Stimulated activated CD4-positive, alpha-beta T cell treated with anti-CD3 and anti-CD28 coated beads, Interleukin-4, amount 100 ng/mL, for 24 hours (primary cell): ENCODE data around the gene SNRNP35.
"Not testable (repeated sequence)": the region's sequence is repeated elsewhere in the genome, so short reads cannot be mapped to it uniquely, and the experiment has no call there.

ENCODE experiments used
- DNase-seq: peaks from one replicate; pipeline ENCODE4 v3.0.0-alpha.2; 2020

SNRNP35 gene

DNA sequence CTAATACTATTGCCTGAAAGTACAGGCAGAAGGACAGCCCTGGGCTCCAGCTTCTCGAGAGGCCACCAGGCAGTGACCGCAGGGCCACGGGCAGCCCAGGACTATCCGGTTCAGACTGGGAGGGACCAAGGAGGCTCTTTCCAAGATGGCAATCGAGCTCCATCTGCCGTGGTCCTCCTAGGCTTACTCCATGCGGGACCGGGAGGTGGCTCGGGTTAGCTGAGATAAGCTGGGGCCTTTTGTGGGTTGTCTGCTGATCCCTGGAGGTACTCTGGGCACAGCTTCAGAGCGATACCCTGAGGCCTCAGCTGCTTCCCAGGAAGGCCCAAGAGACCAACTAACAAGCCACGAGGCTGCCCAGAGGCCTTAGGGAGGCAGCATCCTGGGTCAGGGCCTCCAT is 33.1 kb downstream of the SNRNP35 start:
- no peak for DNase-seq

DNA sequence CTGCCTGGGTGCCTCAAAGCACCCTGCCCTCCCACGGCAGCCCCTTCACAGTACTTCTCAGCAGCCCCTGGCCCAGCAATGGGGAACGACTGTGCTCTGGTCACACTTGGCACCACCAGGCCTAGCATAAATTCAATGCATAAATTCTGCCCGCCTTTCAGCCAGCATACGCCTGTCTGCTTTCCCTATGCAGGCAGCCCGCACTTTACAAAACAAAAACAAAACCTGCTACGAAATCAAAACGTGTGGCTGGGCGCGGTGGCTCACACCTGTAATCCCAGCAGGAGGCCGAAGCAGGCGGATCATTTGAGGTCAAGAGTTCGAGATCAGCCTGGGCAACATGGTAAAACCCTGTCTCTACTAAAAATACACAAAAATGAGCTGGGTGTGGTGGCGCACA is 33.5 kb downstream of the SNRNP35 start:
- DNase-seq = no peak

- not testable (repeated sequence) for DNase-seq
These were observed 34.5 kb downstream of the SNRNP35 start for GRCh38 chr12:123492339-123493039.

- DNase-seq = no peak
These were observed 36.3 kb downstream of the SNRNP35 start for GRCh38 chr12:123494124-123494851.

GRCh38 chr12:123497065-123497464 is 39.1 kb downstream of the SNRNP35 start:
- no peak for DNase-seq

DNA sequence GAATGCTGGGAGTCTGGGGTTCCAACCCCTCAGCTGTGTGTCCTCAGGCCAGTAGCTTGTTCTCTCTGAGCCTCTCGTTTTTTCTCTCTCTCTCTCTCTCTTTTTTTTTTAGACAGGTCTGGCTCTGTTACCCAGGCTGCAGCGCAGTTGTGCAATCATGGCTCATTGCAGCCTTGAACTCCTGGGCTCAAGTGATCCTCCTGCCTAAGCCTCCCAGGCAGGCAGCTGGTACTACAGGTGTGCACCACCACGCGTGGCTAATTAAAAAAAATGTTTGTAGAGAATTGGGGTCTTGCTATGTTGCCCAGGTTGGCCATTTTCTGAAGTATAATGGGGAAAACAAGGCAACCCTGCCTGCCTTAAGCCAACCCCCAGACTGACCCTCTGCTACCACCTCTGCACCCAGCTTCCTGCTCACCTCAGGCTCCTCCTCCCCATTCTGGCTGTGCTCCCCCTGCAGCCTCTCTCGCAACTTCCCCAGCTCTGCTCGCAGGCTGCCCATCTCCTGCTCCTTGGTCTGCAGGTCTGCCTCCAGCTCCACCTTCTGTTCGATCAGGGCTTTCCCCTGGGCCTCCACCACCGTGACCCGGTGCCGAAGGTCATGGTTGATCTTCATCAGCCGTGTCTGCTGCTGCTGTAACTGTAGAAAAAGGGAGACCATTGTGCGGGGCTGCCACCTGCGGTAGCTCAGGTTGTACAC is 40.3 kb downstream of the SNRNP35 start:
- DNase-seq = no peak

DNA sequence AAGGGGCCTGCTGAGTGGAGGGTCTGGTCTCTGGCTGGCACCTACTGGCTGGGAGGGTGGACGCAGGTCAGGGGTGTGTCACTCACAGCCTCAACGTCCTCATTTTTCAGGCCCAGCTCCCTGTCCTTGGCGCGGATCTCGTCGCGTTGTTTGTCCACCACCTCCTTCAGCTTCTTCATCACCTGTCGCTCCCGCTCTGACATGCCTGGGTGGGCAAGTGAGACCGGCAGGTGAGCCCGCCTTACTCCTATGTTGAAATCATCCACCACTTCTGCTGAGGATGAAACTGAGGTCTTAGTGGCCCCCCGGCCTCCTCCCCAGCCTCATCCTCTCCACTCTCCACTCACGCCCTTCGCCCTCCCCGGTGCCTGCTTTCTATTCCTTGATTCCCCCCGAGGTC is 41.4 kb downstream of the SNRNP35 start:
- no peak for DNase-seq

DNA sequence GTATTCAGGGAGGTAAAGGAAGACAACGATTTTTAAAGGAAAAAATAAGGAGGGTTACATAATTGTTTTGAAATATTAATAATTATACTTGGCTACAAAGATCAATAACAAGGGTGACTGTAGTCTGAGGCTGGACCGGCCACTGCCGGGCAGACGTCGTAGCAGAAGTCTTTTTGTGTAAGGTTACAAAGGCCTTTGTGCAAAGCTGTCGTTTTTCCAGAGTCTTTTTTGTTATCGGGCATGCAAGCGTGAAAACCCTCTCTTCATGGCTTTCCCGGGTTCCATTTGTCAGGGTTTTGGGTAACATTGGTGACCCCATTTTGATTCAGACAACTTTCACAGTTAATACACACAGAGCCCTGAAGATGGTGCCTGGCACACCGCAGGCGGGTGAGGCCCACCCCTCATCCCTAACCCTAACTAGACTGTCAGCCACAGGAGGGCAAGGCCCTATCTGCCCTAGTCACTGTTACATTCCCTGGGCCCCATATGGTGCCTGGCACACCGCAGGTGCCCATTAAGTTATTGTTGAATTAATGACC is 44.3 kb downstream of the SNRNP35 start:
- DNase-seq = no peak

DNA sequence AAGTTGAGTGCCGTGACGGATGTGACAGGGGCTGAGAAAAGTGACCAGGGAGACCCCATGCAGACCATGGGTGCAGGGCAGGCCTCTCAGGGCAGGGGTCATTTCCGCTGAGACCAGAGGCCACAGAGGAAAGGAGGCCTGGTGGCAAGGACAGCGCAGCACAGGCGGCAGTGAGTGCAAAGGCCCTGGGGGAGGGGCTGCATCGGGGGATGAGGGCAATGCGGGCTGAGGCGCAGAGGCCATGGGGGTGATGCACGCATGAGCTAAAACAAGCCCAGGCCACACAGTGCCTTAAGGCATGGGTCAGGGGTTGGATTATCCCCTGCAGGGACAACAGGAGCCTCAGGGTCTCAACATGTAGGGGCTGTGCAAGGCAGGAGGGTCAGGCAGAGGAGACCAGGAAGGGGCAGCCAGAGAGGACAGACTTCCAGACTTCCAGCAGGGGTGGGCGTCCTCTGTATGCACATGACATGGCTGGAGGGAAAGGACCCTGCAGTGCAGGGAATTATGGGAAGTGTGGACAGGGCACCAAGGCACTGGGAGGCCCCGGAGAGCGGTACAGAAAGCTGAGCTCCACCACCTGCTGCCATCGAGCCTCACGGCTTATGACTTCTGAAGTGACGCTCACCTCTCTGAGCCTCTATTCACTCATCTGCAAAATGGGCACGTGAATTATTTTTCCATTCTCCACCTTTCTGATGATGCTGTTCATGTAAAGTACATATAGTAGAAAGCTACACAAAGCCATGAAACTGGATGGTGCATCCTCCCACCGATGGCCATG is 48.3 kb downstream of the SNRNP35 start:
- DNase-seq = no peak

DNA sequence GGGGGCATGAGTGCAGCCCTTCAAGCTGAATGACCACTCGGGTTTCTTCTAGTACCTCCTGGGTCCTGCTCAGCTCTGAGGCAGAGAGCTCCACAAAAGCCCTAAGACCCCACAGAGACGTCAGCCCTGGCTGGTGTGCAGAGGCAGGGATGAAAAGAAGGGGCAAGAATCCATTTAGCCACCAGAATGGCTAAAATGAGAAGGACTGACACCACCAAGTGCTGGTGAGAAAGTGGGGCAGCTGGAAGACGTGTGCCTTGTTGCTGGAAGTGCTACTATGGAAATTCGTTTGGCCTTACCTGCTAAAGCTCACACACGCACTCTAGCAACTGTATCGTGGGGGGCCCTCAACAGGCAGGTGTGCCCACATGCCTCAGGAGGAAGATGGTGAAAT is 48.9 kb downstream of the SNRNP35 start:
- DNase-seq = no peak

DNA sequence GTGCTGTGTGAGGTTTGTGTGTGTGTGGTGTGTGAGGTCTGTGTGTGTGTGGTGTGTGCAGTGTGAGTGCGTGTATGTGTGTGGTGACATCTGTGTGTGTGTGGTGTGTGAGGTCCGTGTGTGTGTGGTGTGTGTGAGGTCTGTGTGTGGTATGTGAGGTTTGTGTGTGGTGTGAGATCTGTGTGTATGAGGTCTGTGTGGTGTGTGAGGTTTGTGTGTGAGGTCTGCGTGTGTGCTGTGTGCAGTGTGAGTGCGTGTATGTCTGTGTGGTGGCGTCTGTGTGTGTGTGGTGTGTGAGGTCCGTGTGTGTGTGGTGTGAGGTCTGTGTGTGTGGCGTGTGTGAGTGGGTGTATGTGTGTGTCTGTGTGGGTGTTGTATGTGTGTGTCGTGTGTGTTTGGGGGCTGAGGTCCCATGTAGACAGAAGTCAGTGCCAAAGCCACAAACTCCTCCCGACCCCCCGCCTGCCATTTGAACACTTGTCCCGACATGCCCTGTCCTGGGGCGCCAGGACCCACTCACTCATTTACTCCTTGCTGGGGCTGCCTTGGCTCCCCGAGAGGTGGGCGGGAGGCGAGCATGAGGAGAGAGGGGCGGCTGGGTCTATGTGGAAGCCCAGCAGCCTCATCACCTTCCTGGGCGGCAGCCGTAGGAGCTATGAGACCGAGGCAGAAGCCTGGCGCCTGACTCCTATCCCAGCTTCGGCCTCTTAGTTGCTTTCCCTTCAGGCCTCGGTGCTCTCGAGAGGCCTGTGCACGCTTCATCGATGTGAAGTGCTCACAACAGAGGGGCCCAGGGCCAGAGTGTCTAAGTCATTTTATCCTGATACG is 55.1 kb downstream of the SNRNP35 start:
- no peak for DNase-seq

GRCh38 chr12:123513805-123514204 is 55.9 kb downstream of the SNRNP35 start:
- DNase-seq = no peak

DNA sequence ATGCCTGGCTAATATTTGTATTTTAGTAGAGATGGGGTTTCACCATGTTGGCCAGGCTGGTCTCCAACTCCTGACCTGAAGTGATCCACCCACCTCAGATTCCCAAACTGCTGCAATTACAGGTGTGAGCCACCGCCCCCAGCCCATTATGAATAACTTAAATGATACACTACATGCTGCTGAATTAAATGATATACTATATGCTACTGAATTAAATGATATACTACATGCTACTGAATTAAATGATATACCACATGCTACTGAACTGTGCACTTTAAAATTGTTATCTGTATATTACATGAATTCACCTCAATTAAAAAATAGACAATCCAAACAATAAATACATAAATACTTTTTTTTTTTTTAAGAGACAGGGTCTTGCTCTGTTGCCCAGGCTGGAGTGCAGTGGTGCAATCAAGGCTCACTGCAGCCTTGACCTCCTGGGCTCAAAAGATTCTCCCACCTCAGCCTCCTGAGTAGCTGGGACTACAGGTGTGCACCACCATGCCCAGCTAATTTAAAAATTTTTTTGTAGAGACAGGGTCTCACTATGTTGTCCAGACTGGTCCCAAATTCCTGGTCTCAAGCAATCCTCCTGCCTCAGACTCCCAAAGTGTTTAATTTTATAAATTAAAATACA is 56.8 kb downstream of the SNRNP35 start:
- not testable (repeated sequence) for DNase-seq

- no peak for DNase-seq
These were observed 58.4 kb downstream of the SNRNP35 start for GRCh38 chr12:123516216-123516780.
